ENCODE measurements around the gene GLRX5. TPM values are rescaled to one million over a fixed set of nuclear protein-coding genes. Genes with fewer than 3 reads are reported as not detected.
A peak's percentile ranks its signal among the peaks of the same experiment; 100 is the strongest.
"Not testable (repeated sequence)": the region's sequence is repeated elsewhere in the genome, so short reads cannot be mapped to it uniquely, and the experiment has no call there.

GLRX5 gene
- total RNA-seq, 1 donor from 2014 or later: 27.8 TPM

GRCh38 chr14:95499354-95499750 is 35.5 kb upstream of the GLRX5 start:
- no peak for ATAC-seq

- no peak for ATAC-seq
Measured at GRCh38 chr14:95500201-95500681, 34.6 kb upstream of the GLRX5 start.

GRCh38 chr14:95500772-95501401 is 34.0 kb upstream of the GLRX5 start:
- no peak for ATAC-seq

DNA sequence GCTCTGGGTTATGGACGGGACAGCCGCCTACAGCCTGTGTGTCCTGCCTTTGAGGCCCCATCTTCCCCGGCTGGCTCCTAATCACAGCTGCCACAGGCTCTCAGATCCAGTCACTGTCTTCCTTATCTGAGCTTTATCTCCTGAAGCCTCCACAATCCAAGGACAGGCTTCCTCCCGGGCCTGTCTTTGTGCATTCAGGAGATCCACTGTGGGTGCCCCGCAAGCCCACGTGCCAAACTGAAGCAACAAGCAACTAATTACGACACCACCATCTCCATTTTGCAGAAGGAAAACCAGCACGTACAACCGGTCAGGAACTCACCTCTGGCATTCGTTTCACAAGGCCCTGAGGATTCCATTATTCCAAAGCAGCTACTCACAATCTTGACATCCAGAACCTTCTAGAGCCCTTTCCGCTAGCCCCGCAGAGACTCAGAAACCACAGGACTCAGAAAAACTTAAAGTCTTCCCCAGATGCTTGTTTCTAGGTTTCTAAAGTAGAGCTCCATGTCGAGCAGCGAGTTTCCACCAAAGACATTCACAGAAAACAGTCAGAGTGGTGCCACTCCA is 32.4 kb upstream of the GLRX5 start:
- ATAC-seq: no peak

GRCh38 chr14:95503365-95504134 is 31.3 kb upstream of the GLRX5 start:
- no peak for ATAC-seq

GRCh38 chr14:95504135-95505029 is 30.5 kb upstream of the GLRX5 start:
- ATAC-seq: no peak

GRCh38 chr14:95505030-95505589 is 29.7 kb upstream of the GLRX5 start:
- no peak for ATAC-seq

- ATAC-seq: peak; percentile 71
Measured at GRCh38 chr14:95507174-95507573, 27.7 kb upstream of the GLRX5 start.

DNA sequence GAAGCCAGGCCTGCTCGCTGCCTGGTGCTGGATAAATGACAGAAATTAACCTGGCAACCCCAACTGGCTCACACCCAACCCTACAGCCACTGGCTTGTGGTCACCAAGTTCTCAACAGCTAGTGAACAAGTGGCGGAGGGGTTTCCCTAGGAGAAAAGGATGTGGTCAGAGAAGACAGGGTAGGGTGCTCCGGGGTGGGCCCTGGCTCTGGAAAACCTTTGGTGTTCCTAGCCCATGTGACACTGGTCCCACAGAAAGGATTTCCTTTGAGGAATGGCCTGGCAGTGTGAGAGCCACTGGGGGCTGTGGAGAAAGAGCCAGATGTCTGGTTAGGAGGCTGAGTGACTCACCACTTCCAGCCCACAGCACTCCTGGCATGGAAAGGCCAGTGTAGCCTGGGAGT is 27.1 kb upstream of the GLRX5 start:
- ATAC-seq: peak; percentile 44

DNA sequence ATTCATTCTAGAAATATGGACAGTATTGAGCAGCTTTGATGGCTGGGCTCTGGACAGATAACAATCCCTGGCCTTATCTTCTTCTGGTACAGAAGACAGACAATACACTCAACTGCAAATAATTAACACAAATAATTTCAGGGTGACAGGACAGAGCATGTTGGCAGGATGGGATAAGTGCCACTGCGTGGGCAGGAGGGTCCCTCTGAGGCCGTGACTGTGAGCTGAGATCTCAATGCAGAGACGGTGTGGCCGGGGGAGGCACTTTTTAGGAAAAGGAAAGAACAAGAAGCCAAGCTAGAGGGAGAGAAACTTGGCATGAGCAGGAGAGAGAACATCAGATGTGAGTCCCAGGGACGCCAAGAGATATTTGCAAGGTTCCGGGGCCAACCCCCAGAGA is 26.5 kb upstream of the GLRX5 start:
- no peak for ATAC-seq

DNA sequence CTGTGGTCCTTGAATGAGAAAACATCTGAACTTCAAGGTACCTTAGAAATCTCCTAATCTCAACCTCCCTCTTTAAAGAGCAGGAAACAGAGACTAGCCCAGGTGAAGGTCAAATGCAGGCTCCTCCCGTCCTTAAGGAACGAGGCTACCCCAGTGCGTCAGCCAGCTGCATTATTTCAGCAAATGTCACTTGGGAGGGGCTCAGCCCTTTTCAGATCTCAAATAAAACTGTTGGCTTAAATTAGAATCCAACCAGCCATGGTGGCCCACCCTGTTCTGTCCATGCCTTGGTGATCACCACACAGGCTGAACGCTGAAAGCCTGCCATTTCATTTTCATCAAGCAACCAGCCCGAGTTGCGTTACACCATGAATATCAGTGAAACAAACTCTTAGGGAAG is 25.4 kb upstream of the GLRX5 start:
- no peak for ATAC-seq

GRCh38 chr14:95510344-95510743 is 24.5 kb upstream of the GLRX5 start:
- ATAC-seq: not testable (repeated sequence)

DNA sequence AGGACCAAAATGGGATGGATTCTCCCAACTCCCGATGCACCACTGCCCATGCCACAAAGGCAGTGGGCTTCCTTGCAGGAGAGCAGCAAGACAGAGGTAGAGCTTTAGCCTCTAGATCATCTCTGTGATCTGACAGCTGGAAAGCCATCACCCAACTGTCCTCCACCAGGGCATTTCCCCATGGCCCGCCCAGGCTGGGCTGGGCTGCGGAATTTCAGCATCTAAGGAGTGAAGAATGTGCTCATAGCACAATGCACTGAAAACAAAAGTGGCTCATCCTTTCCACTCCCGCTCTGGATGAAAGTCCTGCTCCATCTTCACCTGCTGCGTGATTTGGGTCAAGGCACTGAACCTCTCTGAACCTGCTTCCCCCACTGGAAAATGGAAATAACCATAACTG is 24.0 kb upstream of the GLRX5 start:
- no peak for ATAC-seq

GRCh38 chr14:95511687-95512086 is 23.2 kb upstream of the GLRX5 start:
- no peak for ATAC-seq

DNA sequence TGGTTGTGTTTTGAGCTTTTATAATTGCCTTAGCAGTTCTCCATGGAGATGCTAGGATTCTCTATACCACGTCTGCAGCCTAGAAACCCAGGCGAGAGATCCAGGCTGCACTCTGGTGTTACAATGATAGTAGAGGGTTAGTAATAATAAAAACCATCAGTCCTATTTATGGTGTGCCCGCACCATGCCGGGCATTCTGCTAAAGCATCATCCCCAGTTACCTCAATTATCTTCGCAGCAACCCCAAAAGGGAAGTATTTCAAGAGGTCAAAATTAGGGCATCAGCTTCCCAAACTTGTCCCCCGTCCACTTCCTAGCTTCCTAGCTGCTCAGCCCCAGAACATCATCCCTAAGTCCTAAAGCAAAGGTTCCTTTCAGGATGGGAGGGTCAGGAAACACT is 21.6 kb upstream of the GLRX5 start:
- ATAC-seq: no peak

- ATAC-seq: no peak
Measured at GRCh38 chr14:95514131-95515079, 20.4 kb upstream of the GLRX5 start.

DNA sequence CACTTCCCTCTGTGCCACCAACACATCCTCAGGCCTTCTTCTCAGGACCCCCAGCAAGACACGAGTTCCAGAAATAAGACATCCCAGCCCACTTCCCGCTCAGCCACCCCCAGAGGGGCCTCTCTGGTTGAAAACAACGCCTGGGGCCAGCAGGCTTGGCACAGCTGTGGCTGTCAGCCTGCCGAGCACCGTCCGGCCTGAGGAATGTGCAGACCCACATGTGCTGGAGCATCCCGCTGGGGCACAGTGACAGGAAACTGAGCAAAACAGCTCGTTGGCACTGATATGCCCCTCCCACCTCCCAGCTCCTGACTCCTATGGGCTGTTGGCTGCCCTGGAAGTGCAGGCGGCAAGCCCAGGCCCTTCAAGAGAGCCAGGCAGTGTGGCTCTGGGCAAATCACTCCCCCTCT is 19.8 kb upstream of the GLRX5 start:
- peak; percentile 21 for ATAC-seq

- peak; percentile 67 for ATAC-seq
Measured at GRCh38 chr14:95515596-95516552, 19.0 kb upstream of the GLRX5 start.

- peak; percentile 72 for ATAC-seq
Measured at GRCh38 chr14:95516554-95517181, 18.2 kb upstream of the GLRX5 start, which contains the start of gene SYNE3. SYNE3 (minus strand) TSS chr14:95516650; CDS start chr14:95475821, 40,829 bp downstream.

Data from esophagus mucosa (tissue), 1 donor.